Activated T-helper 9 cell treated with anti-CD3 and anti-CD28 coated beads, Interleukin-2, amount 50 U/mL, for 16 hours (primary cell): Measurements from ENCODE around the gene KCP.

Experiments
- DNase-seq: peaks from one replicate; pipeline ENCODE4 v3.0.0-alpha.2; 2020; ENCODE audit warnings: low read depth

KCP gene

GRCh38 chr7:128939075-128939860 lies 28.8 kb upstream of the KCP start:
- no peak for DNase-seq

- DNase-seq: no peak
Measured at GRCh38 chr7:128938544-128939074, 28.1 kb upstream of the KCP start.

DNA sequence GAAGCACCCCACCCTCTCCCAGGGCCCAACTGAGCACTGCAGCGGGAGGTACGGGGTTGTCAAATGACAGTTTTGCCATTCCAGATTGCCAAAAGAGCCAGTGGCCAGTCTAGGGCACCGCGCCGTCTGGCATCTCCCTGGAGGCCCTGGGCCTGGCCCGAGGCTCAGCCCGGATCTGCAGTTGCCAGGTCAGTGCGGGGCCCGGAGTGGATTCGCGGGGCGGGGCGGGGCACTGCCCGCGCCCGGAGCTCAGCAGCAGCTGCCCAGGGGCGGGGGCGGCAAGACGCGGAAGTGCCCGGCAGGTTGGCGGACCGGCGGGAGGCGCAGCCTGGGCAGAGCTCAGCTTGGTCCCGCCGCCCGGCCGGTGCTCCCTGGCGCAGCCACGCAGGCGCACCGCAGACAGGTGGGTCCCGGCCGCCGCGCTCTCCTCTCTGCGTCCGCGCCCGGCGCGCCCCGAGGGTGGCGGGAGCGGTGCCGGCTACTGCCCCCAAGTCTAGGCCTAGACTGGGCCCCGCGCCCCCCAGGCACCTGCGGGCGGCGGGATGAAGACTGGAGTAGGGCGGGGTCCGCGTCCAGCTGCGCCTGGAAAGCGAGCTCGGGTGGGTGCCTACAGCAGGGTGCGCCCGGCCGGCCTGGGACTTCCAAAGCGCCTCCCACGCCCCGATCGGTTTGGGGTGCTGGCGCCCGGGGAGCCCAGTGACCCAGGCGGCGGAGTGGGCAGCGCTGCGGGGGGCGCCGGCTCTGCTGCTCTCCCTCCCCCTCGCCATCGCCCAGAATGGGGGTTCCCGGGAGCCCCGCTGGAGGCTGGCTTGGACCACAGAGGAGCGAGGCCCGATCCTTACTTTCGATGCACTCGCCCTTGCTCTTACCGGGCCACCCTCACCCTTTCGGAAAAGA lies 27.4 kb upstream of the KCP start, which contains the start of gene IRF5:
Gene IRF5, plus strand, starts transcription at position 281 of the 897 bp plus-strand sequence. CDS start 4,155 bp downstream, outside the sequence.
- DNase-seq: no peak

DNA sequence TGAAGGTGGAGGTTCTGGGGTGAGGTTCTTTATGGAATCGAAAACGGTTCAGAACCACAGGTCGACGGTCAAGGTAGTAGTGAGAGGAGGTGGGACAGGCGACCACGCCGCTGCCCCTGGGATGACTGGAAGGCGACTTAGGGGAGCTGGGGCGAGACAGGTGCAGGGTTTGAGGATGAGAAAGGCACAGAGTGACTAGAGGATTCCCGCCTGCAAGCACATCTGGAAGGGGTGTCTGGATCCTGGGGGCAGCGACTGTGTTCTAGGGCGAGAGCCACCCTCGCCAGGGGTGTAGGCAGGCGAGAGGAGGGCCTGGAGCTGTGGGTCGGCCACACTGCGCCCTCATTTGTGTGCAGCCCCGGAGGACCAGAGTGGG lies 26.8 kb upstream of the KCP start:
- DNase-seq: no peak

DNA sequence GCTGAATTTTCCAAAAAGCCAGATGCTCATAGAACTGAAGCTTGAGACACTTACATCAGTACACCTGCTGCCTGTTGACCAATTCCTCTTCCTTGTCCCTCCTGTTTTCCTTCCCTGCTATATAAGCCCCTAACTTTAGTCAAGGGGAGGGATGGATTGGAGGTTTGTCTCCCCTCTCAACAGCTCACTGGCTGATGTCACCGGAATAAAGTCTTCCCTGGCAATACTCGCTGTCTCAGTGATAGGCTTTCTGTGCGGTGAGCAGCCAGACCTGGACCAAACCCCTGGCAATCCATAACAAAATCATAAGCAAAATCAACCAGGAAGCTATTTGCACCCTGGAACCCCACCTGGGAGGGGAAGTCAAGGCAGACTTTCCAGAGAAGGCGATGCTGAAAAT lies 26.3 kb upstream of the KCP start:
- no peak for DNase-seq

GRCh38 chr7:128935342-128935730 lies 24.8 kb upstream of the KCP start:
- no peak for DNase-seq

- no peak for DNase-seq
Measured at GRCh38 chr7:128934361-128935341, 24.1 kb upstream of the KCP start.

GRCh38 chr7:128933180-128933891 lies 22.8 kb upstream of the KCP start:
- no peak for DNase-seq

GRCh38 chr7:128932862-128933179 lies 22.3 kb upstream of the KCP start:
- no peak for DNase-seq

- no peak for DNase-seq
Measured at GRCh38 chr7:128931965-128932861, 21.7 kb upstream of the KCP start.

GRCh38 chr7:128931190-128931798 lies 20.8 kb upstream of the KCP start:
- no peak for DNase-seq

- DNase-seq: no peak
Measured at GRCh38 chr7:128928882-128929788, 18.6 kb upstream of the KCP start.

DNA sequence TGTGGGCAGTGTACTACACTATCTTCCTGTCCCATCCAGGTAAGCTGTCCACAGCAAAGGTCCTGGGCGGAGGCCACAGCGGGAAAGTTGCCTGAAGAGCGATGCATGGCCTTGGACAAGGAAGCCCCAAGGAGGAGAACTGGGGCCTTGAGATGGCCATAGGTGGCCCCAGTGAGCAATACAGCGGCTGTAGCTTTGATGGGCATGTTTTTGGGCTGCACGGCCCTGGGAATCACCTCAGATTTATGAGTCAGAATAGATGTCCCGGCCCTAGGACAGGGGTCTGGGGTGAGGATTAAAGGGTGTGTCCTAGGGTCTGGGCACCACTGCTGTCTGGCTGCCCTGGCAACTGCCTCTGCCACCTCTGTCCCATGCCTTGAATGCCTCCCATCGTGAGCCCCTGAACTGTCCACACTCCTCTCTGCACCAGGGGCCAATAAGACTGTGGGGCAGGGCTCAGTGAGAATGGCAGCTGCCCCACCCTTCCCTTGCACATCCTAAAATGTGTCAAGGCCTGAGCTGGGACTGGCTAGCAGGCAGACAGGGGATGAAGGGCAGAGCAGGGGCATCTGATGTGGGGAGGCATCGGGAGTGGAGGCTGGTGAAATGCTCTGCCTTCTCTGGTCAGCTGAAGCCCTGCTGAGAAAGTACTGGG lies 17.8 kb upstream of the KCP start:
- no peak for DNase-seq

DNA sequence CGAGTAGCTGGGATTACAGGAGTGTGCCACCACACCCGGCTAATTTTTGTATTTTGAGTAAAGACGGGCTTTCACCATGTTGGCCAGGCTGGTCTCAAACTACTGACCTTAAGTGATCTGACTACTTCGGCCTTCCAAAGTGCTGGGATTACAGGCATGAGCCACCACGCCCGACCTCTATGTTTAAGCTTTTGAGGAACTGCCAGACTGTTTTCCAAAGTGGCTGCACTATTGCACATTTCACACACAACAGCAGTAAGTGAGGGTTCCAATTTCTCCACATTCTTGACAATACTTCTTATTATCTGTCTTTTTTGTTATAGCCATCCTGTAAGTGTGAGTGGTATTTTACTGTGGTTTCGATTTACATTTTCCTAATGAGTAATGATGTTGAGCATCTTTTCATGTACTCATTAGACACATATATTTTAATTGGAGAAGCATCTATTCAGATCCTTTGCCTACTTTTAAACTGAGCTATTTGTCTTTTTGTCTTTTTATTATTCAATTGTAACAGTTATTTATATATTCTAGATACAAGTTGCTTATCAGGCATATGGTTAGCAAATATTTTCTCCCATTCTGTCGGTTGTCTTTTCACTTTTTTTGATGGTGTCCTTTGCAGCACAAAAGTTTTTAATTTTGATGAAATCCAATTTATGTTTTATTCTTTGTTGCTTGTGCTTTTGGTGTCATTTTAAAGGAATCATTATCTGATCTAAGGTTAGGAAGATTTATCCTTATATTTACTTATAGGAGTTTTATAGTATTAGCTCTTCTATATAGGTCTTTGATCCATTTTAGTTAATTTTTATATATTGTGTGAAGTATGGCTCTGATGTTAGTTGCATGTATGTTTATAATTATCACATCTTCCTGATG lies 14.4 kb upstream of the KCP start:
- DNase-seq: no peak

- no peak for DNase-seq
Measured at GRCh38 chr7:128923411-128923800, 12.9 kb upstream of the KCP start.

DNA sequence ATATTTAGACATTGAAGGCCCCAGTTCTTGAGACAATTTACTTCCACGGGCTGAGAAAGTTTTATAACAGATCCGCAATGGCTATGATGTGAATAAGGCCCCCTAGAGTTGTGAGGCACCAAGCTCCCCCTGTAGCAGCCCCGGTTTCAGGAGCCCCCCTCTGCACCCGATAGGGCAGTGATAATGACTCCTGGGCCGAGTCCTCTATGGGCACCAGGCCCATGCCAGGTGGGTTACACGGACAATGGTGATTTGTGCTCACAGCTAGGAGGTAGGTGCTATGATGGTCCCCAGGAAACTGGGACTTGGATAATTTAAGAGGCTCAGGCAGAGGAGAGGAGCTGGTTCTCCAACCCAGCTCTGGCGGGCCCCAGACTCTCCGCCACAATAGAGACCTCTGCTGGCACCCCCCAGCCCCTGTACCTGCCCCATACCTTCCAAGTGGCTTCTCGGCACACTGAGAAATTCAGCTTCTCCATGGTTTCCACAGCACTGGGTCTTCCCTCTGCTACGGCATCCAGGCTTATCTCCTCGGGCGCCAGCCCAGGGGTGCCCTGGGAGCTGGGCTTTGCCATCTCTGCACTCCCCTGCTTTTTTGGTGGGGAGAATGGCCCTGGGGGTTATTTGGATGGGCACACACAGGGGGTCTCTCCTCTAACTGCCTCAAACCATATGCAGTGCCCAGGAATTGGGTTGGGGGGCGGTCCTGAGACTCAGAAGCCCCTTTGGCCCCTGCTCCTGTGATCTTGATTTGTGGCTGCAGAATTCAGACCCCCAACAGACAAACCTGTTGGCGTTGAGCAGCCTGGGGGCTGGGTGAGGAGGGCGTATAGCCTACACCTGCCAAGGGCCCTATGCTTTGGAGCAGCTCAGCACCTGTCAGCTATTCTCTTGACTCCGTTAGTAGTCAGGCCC lies 12.2 kb upstream of the KCP start:
- DNase-seq: no peak
